Spinal cord (tissue), 10 donors: ENCODE measurements around the gene ZGLP1. TPM values are rescaled to one million over a fixed set of nuclear protein-coding genes. Genes with fewer than 3 reads are reported as not detected.
A peak's percentile ranks its signal among the peaks of the same experiment; 100 is the strongest.

Experiments
- DNase-seq, 6 donors: peaks; one replicate each; pipeline versions ENCODE4 v3.0.0 to v3.0.0-alpha.2; 2013 to 2015; ENCODE audit warnings: low spot score in 6 of 6, low read depth in 4 of 6
- H3K27ac ChIP-seq: one replicate; pipeline ENCODE4 v1.5.1; 2013; ENCODE audit warnings: low read depth, low read length, control low read depth
- H3K27me3 ChIP-seq: one replicate; pipeline ENCODE4 v1.6.1; 2013; ENCODE audit warnings: low read length; ENCODE audit not compliant: control insufficient read depth, insufficient read depth
- H3K36me3 ChIP-seq: one replicate; pipeline ENCODE4 v1.6.1; 2013; ENCODE audit warnings: low read length; ENCODE audit not compliant: control insufficient read depth, insufficient read depth
- H3K4me1 ChIP-seq: one replicate; pipeline ENCODE4 v1.6.1; 2013; ENCODE audit warnings: low read length; ENCODE audit not compliant: control insufficient read depth, insufficient read depth
- H3K4me3 ChIP-seq: one replicate; pipeline ENCODE4 v1.5.1; 2013; ENCODE audit warnings: low read depth, low read length, control low read depth
- H3K9me3 ChIP-seq: one replicate; pipeline ENCODE4 v1.6.1; 2013; ENCODE audit warnings: low read length; ENCODE audit not compliant: control insufficient read depth, insufficient read depth
- WGBS: methylation state at CpG from one replicate; pipeline ENCODE4 v1.1.5; 2013; ENCODE audit warnings: missing lambda C conversion rate; ENCODE audit not compliant: insufficient coverage; 5-methylcytosine and 5-hydroxymethylcytosine counted together
- polyA plus RNA-seq, 2 donors: library from polyadenylated mRNA; unstranded; fragments of 120-200 nt; gene quantifications; one replicate each; pipeline ENCODE4 v1.2.1, GENCODE V29; 2013; ENCODE audit not compliant: insufficient read length in 2 of 2
- total RNA-seq, 2 donors: library from RNA; depleted of rRNA in 1 of 2; stranded (reverse); fragments of 120-200 nt in 1 of 2; fragments of >200 nt in 1 of 2; gene quantifications; one replicate each; pipeline versions ENCODE4 v1.2.3 to v1.2.4, GENCODE V29; 2013 to 2014
- donor health status: healthy.

Gene ZGLP1
- total and polyA plus RNA-seq, 4 donors, result 1.6 to 15.7 (median 10.3) TPM

- Histone ChIP-seq H3K36me3 (no peaks in the 10 kb centered on the region), H3K4me3 (no peak overlapping the region), H3K27me3 (peaks cover 47% of the 10 kb centered on the region), H3K27ac (peak overlapping the region; percentile 25), H3K4me1 (peaks cover 20% of the 10 kb centered on the region), H3K9me3 (no peaks in the 10 kb centered on the region)
- WGBS, result 81% methylated on average over 6 of the region's 6 CpGs
- no peak for DNase-seq
These were observed 41.5 kb downstream of the ZGLP1 start for GRCh38 chr19:10268071-10268470.

- DNase-seq, result no peak
- Histone ChIP-seq H3K4me1 (peaks cover 20% of the 10 kb centered on the region), H3K27ac (no peak overlapping the region), H3K36me3 (no peaks in the 10 kb centered on the region), H3K27me3 (peaks cover 36% of the 10 kb centered on the region), H3K4me3 (no peak overlapping the region), H3K9me3 (no peaks in the 10 kb centered on the region)
- 88% methylated on average over 2 of the region's 7 CpGs for WGBS
These were observed 42.9 kb downstream of the ZGLP1 start for GRCh38 chr19:10266706-10267105.

- Histone ChIP-seq H3K4me3 (no peak overlapping the region), H3K27ac (no peak overlapping the region), H3K27me3 (no peaks in the 10 kb centered on the region), H3K36me3 (peaks cover 24% of the 10 kb centered on the region), H3K9me3 (no peaks in the 10 kb centered on the region), H3K4me1 (peaks cover 3% of the 10 kb centered on the region)
- 95% methylated on average over 4 of the region's 7 CpGs for WGBS
- DNase-seq, result no peak
These were observed 46.8 kb downstream of the ZGLP1 start for GRCh38 chr19:10262771-10263170.

GRCh38 chr19:10260141-10260584, 49.5 kb downstream of the ZGLP1 start:
- 97% methylated on average over 6 of the region's 8 CpGs for WGBS
- Histone ChIP-seq H3K27ac (no peak overlapping the region), H3K9me3 (no peaks in the 10 kb centered on the region), H3K36me3 (peaks cover 50% of the 10 kb centered on the region), H3K4me3 (no peak overlapping the region), H3K27me3 (no peaks in the 10 kb centered on the region), H3K4me1 (peaks cover 3% of the 10 kb centered on the region)
- no peak for DNase-seq

GRCh38 chr19:10259162-10259905, 50.3 kb downstream of the ZGLP1 start:
- H3K4me1 ChIP-seq, result peaks cover 3% of the 10 kb centered on the region
- H3K27ac ChIP-seq, result no peak overlapping the region
- peak in 5 of 6 donors; percentile 73 to 96 (median 73) for DNase-seq
- 48% methylated on average over 26 of the region's 32 CpGs for WGBS
- peaks cover 59% of the 10 kb centered on the region for H3K36me3 ChIP-seq
- H3K4me3 ChIP-seq, result no peak overlapping the region
- H3K9me3 ChIP-seq, result no peaks in the 10 kb centered on the region
- H3K27me3 ChIP-seq, result no peaks in the 10 kb centered on the region

- no peak overlapping the region for H3K27ac ChIP-seq
- H3K4me1 ChIP-seq, result peaks cover 3% of the 10 kb centered on the region
- H3K36me3 ChIP-seq, result peaks cover 67% of the 10 kb centered on the region
- WGBS, result 96% methylated on average over 18 of the region's 18 CpGs
- no peaks in the 10 kb centered on the region for H3K9me3 ChIP-seq
- H3K27me3 ChIP-seq, result no peaks in the 10 kb centered on the region
- DNase-seq, result no peak
- H3K4me3 ChIP-seq, result no peak overlapping the region
These were observed 51.4 kb downstream of the ZGLP1 start for GRCh38 chr19:10258080-10258710.

GRCh38 chr19:10256970-10257615, 52.5 kb downstream of the ZGLP1 start:
- H3K4me3 ChIP-seq, result no peak overlapping the region
- H3K4me1 ChIP-seq, result peaks cover 13% of the 10 kb centered on the region
- H3K27ac ChIP-seq, result no peak overlapping the region
- no peak for DNase-seq
- WGBS, result 89% methylated on average over 8 of the region's 9 CpGs
- peaks cover 67% of the 10 kb centered on the region for H3K36me3 ChIP-seq
- H3K9me3 ChIP-seq, result no peaks in the 10 kb centered on the region
- no peaks in the 10 kb centered on the region for H3K27me3 ChIP-seq

GRCh38 chr19:10256551-10256950, 53.1 kb downstream of the ZGLP1 start:
- no peaks in the 10 kb centered on the region for H3K27me3 ChIP-seq
- H3K4me3 ChIP-seq, result no peak overlapping the region
- H3K36me3 ChIP-seq, result peaks cover 67% of the 10 kb centered on the region
- H3K9me3 ChIP-seq, result no peaks in the 10 kb centered on the region
- no peak for DNase-seq
- H3K27ac ChIP-seq, result no peak overlapping the region
- H3K4me1 ChIP-seq, result peaks cover 13% of the 10 kb centered on the region
- 93% methylated on average over 16 of the region's 18 CpGs for WGBS

GRCh38 chr19:10255358-10255757, 54.3 kb downstream of the ZGLP1 start:
- H3K36me3 ChIP-seq, result peaks cover 67% of the 10 kb centered on the region
- no peaks in the 10 kb centered on the region for H3K9me3 ChIP-seq
- 100% methylated on average over 2 of the region's 2 CpGs for WGBS
- no peak overlapping the region for H3K4me3 ChIP-seq
- no peaks in the 10 kb centered on the region for H3K27me3 ChIP-seq
- H3K4me1 ChIP-seq, result peaks cover 23% of the 10 kb centered on the region
- no peak for DNase-seq
- H3K27ac ChIP-seq, result no peak overlapping the region
